ENCODE results near the gene OR2T6. TPM values are rescaled to one million over a fixed set of nuclear protein-coding genes. Genes with fewer than 3 reads are reported as not detected.
"Not testable (repeated sequence)": the region's sequence is repeated elsewhere in the genome, so short reads cannot be mapped to it uniquely, and the experiment has no call there.

OR2T6 gene
- total and polyA plus RNA-seq, 9 of the 15 experiments (the other 6 are each of a cell fraction or from before 2014, with no cell fraction given), result not detected

DNA sequence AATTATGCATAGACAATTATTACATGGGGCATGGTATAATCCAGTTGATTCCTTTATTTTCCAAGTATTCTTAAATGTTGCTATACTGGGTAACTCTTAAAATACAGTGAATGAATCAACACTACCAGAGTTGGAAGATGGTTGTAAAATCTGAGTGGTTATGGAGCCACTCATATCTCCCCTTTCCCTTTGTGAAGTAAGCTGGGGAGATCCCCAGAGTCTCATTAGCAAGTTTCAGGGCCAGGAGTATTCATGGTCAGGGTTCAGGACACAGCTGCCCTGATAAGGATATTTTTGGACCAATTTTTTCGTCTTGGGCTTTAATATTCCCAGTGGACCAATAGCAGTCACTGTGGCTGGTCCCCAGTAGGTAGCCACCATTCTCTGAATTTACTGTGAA, 63.1 kb downstream of the OR2T6 start:
- H3K4me2 ChIP-seq (ENCODE audit: insufficient read depth, low read length); H3K9me1 ChIP-seq (ENCODE audit: control insufficient read depth, insufficient read depth, low read length); H3K27me3 ChIP-seq (ENCODE audit: control insufficient read depth in 2 of 2, insufficient read depth in 2 of 2, low read length in 2 of 2); POLR2A ChIA-PET; H2AFZ ChIP-seq (ENCODE audit: low read depth, low read length); in situ Hi-C loops (cut with MboI); H3K36me3 ChIP-seq (ENCODE audit: control insufficient read depth, insufficient read depth, low read length); H4K20me1 ChIP-seq (replicated peaks; ENCODE audit: control insufficient read depth, insufficient read depth, low read length); DNase-seq (ENCODE audit: extremely low read depth in 1 of 4, low spot score in 3 of 4); CTCF ChIA-PET (ENCODE audit: low intra/inter-chr PET ratio); intact Hi-C loops (cut with micrococcal nuclease); H3K9me3 ChIP-seq (replicated peaks; ENCODE audit: control insufficient read depth, insufficient read depth, low read depth, low read length); H3K9ac ChIP-seq (ENCODE audit: insufficient read depth in 1 of 2, low read depth in 2 of 2, low read length in 2 of 2); BruUV-seq (replicated peaks); H3K79me2 ChIP-seq (ENCODE audit: control insufficient read depth, insufficient read depth, low read length); FAIRE-seq; ATAC-seq; H3K4me1 ChIP-seq (replicated peaks in 1 of 2; ENCODE audit: control insufficient read depth in 2 of 2, insufficient read depth in 2 of 2, low read length in 2 of 2); H3K4me3 ChIP-seq; H3K27ac ChIP-seq (ENCODE audit: extremely low read depth, low read depth, low read length): not testable (repeated sequence)
- WGBS (ENCODE audit: insufficient coverage, low coverage, missing lambda C conversion rate), result 0% methylated on average over 1 of the region's 1 CpG

DNA sequence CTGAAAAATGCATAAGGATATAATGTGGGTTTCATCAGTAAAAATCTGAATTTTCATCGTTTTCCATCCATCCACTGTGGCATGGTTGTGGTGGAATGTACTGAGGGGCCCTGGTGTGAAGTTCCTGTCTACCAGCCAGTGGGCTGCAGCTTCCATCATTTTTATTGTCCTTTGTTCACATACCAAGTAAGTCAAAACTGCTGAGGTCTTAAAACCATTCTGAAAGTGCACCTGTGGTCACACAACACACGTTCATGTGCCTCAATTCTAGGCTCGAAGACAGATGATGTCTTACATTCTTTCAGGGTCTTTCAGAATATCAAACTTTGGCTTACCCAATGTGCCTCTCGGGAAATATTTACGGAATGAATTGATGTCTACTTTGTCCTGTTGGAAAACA, 63.7 kb downstream of the OR2T6 start:
- H3K9me3 ChIP-seq (replicated peaks; ENCODE audit: control insufficient read depth, insufficient read depth, low read depth, low read length); in situ Hi-C loops (cut with MboI); H3K79me2 ChIP-seq (ENCODE audit: control insufficient read depth, insufficient read depth, low read length); BruUV-seq (replicated peaks); H3K36me3 ChIP-seq (ENCODE audit: control insufficient read depth, insufficient read depth, low read length); H3K4me1 ChIP-seq (replicated peaks in 1 of 2; ENCODE audit: control insufficient read depth in 2 of 2, insufficient read depth in 2 of 2, low read length in 2 of 2); H4K20me1 ChIP-seq (replicated peaks; ENCODE audit: control insufficient read depth, insufficient read depth, low read length); H3K27me3 ChIP-seq (ENCODE audit: control insufficient read depth in 2 of 2, insufficient read depth in 2 of 2, low read length in 2 of 2); ATAC-seq; H3K9ac ChIP-seq (ENCODE audit: insufficient read depth in 1 of 2, low read depth in 2 of 2, low read length in 2 of 2); H3K4me3 ChIP-seq; CTCF ChIA-PET (ENCODE audit: low intra/inter-chr PET ratio); H2AFZ ChIP-seq (ENCODE audit: low read depth, low read length); FAIRE-seq; H3K9me1 ChIP-seq (ENCODE audit: control insufficient read depth, insufficient read depth, low read length); H3K27ac ChIP-seq (ENCODE audit: extremely low read depth, low read depth, low read length); POLR2A ChIA-PET; DNase-seq (ENCODE audit: extremely low read depth in 1 of 4, low spot score in 3 of 4); intact Hi-C loops (cut with micrococcal nuclease); H3K4me2 ChIP-seq (ENCODE audit: insufficient read depth, low read length): not testable (repeated sequence)
- WGBS (ENCODE audit: insufficient coverage, low coverage, missing lambda C conversion rate), result 0% methylated on average over 5 of the region's 5 CpGs

Other genes starting within 250 kb of the OR2T6 start
Only the 7 nearest of the 17 such genes appear.
- not detected in 2 replicates for gene OR2T12, start 72.3 kb upstream of the OR2T6 start, total RNA-seq (2014; rRNA removed)
- gene OR2T12, start 72.3 kb upstream of the OR2T6 start, total RNA-seq (2014; rRNA removed; fragmentation: Illumina TruSeq; extraction: Trizol), result not detected in 2 replicates
- not detected in 2 replicates for gene OR2T12, start 72.3 kb upstream of the OR2T6 start, total RNA-seq (2015; rRNA removed; fragmentation: Illumina TruSeq; extraction: Trizol)
- not detected in 2 replicates for gene OR2T12, start 72.3 kb upstream of the OR2T6 start, total RNA-seq (2021)
- 0.01 and 0.30 TPM in 2 replicates for gene OR2T12, start 72.3 kb upstream of the OR2T6 start, polyA plus RNA-seq (2011; rRNA removed)
- not detected in 2 replicates for gene OR2T12, start 72.3 kb upstream of the OR2T6 start, polyA plus RNA-seq (2014; fragmentation: Illumina TruSeq; extraction: Trizol)
- not detected for gene OR2T12, start 72.3 kb upstream of the OR2T6 start, polyA plus RNA-seq (2014; fragmentation: Nextera tagmentation; extraction: Ambion mirVana)
- gene OR2T12, start 72.3 kb upstream of the OR2T6 start, polyA plus RNA-seq (2014; rRNA removed), result not detected in 2 replicates
- not detected in 2 replicates for gene OR2M7, start 51.2 kb upstream of the OR2T6 start, total RNA-seq (2014; rRNA removed)
- gene OR2M7, start 51.2 kb upstream of the OR2T6 start, total RNA-seq (2014; rRNA removed; fragmentation: Illumina TruSeq; extraction: Trizol), result not detected in 2 replicates
- gene OR2M7, start 51.2 kb upstream of the OR2T6 start, total RNA-seq (2015; rRNA removed; fragmentation: Illumina TruSeq; extraction: Trizol), result not detected in 2 replicates
- gene OR2M7, start 51.2 kb upstream of the OR2T6 start, total RNA-seq (2021), result not detected in 2 replicates
- 0.11 TPM in 1 of 2 replicates, not detected in the other for gene OR2M7, start 51.2 kb upstream of the OR2T6 start, polyA plus RNA-seq (2011; rRNA removed)
- not detected in 2 replicates for gene OR2M7, start 51.2 kb upstream of the OR2T6 start, polyA plus RNA-seq (2014; fragmentation: Illumina TruSeq; extraction: Trizol)
- not detected for gene OR2M7, start 51.2 kb upstream of the OR2T6 start, polyA plus RNA-seq (2014; fragmentation: Nextera tagmentation; extraction: Ambion mirVana)
- not detected in 2 replicates for gene OR2M7, start 51.2 kb upstream of the OR2T6 start, polyA plus RNA-seq (2014; rRNA removed)
- gene OR14C36, start 27.0 kb upstream of the OR2T6 start, total RNA-seq (2014; rRNA removed), result not detected in 2 replicates
- gene OR14C36, start 27.0 kb upstream of the OR2T6 start, total RNA-seq (2014; rRNA removed; fragmentation: Illumina TruSeq; extraction: Trizol), result not detected in 2 replicates
- gene OR14C36, start 27.0 kb upstream of the OR2T6 start, total RNA-seq (2015; rRNA removed; fragmentation: Illumina TruSeq; extraction: Trizol), result not detected in 2 replicates
- gene OR14C36, start 27.0 kb upstream of the OR2T6 start, total RNA-seq (2021), result not detected in 2 replicates
- gene OR14C36, start 27.0 kb upstream of the OR2T6 start, polyA plus RNA-seq (2011; rRNA removed), result 0.11 TPM in 1 of 2 replicates, not detected in the other
- not detected in 2 replicates for gene OR14C36, start 27.0 kb upstream of the OR2T6 start, polyA plus RNA-seq (2014; fragmentation: Illumina TruSeq; extraction: Trizol)
- gene OR14C36, start 27.0 kb upstream of the OR2T6 start, polyA plus RNA-seq (2014; fragmentation: Nextera tagmentation; extraction: Ambion mirVana), result not detected
- gene OR14C36, start 27.0 kb upstream of the OR2T6 start, polyA plus RNA-seq (2014; rRNA removed), result not detected in 2 replicates
- gene OR2T4, start 14.1 kb upstream of the OR2T6 start, total RNA-seq (2014; rRNA removed), result not detected in 2 replicates
- not detected in 2 replicates for gene OR2T4, start 14.1 kb upstream of the OR2T6 start, total RNA-seq (2014; rRNA removed; fragmentation: Illumina TruSeq; extraction: Trizol)
- gene OR2T4, start 14.1 kb upstream of the OR2T6 start, total RNA-seq (2015; rRNA removed; fragmentation: Illumina TruSeq; extraction: Trizol), result not detected in 2 replicates
- gene OR2T4, start 14.1 kb upstream of the OR2T6 start, total RNA-seq (2021), result not detected in 2 replicates
- 0.39 TPM in 1 of 2 replicates, not detected in the other for gene OR2T4, start 14.1 kb upstream of the OR2T6 start, polyA plus RNA-seq (2011; rRNA removed)
- gene OR2T4, start 14.1 kb upstream of the OR2T6 start, polyA plus RNA-seq (2014; fragmentation: Illumina TruSeq; extraction: Trizol), result not detected in 2 replicates
- not detected for gene OR2T4, start 14.1 kb upstream of the OR2T6 start, polyA plus RNA-seq (2014; fragmentation: Nextera tagmentation; extraction: Ambion mirVana)
- not detected in 2 replicates for gene OR2T4, start 14.1 kb upstream of the OR2T6 start, polyA plus RNA-seq (2014; rRNA removed)
- not detected in 2 replicates for gene OR2T1, start 27.3 kb downstream of the OR2T6 start, total RNA-seq (2014; rRNA removed)
- not detected in 2 replicates for gene OR2T1, start 27.3 kb downstream of the OR2T6 start, total RNA-seq (2014; rRNA removed; fragmentation: Illumina TruSeq; extraction: Trizol)
- gene OR2T1, start 27.3 kb downstream of the OR2T6 start, total RNA-seq (2015; rRNA removed; fragmentation: Illumina TruSeq; extraction: Trizol), result not detected in 2 replicates
- not detected in 2 replicates for gene OR2T1, start 27.3 kb downstream of the OR2T6 start, total RNA-seq (2021)
- gene OR2T1, start 27.3 kb downstream of the OR2T6 start, polyA plus RNA-seq (2011; rRNA removed), result not detected in 2 replicates
- gene OR2T1, start 27.3 kb downstream of the OR2T6 start, polyA plus RNA-seq (2014; fragmentation: Illumina TruSeq; extraction: Trizol), result not detected in 2 replicates
- not detected for gene OR2T1, start 27.3 kb downstream of the OR2T6 start, polyA plus RNA-seq (2014; fragmentation: Nextera tagmentation; extraction: Ambion mirVana)
- gene OR2T1, start 27.3 kb downstream of the OR2T6 start, polyA plus RNA-seq (2014; rRNA removed), result not detected in 2 replicates
- not detected in 2 replicates for gene OR2T2, start 69.9 kb downstream of the OR2T6 start, total RNA-seq (2014; rRNA removed)
- not detected in 2 replicates for gene OR2T2, start 69.9 kb downstream of the OR2T6 start, total RNA-seq (2014; rRNA removed; fragmentation: Illumina TruSeq; extraction: Trizol)
- gene OR2T2, start 69.9 kb downstream of the OR2T6 start, total RNA-seq (2015; rRNA removed; fragmentation: Illumina TruSeq; extraction: Trizol), result not detected in 2 replicates
- gene OR2T2, start 69.9 kb downstream of the OR2T6 start, total RNA-seq (2021), result not detected in 2 replicates
- gene OR2T2, start 69.9 kb downstream of the OR2T6 start, polyA plus RNA-seq (2011; rRNA removed), result not detected in 2 replicates
- gene OR2T2, start 69.9 kb downstream of the OR2T6 start, polyA plus RNA-seq (2014; fragmentation: Illumina TruSeq; extraction: Trizol), result not detected in 2 replicates
- gene OR2T2, start 69.9 kb downstream of the OR2T6 start, polyA plus RNA-seq (2014; fragmentation: Nextera tagmentation; extraction: Ambion mirVana), result not detected
- not detected in 2 replicates for gene OR2T2, start 69.9 kb downstream of the OR2T6 start, polyA plus RNA-seq (2014; rRNA removed)
- not detected in 2 replicates for gene OR2T3, start 97.6 kb downstream of the OR2T6 start, total RNA-seq (2014; rRNA removed)
- not detected in 2 replicates for gene OR2T3, start 97.6 kb downstream of the OR2T6 start, total RNA-seq (2014; rRNA removed; fragmentation: Illumina TruSeq; extraction: Trizol)
- not detected in 2 replicates for gene OR2T3, start 97.6 kb downstream of the OR2T6 start, total RNA-seq (2015; rRNA removed; fragmentation: Illumina TruSeq; extraction: Trizol)
- gene OR2T3, start 97.6 kb downstream of the OR2T6 start, total RNA-seq (2021), result not detected in 2 replicates
- not detected in 2 replicates for gene OR2T3, start 97.6 kb downstream of the OR2T6 start, polyA plus RNA-seq (2011; rRNA removed)
- gene OR2T3, start 97.6 kb downstream of the OR2T6 start, polyA plus RNA-seq (2014; fragmentation: Illumina TruSeq; extraction: Trizol), result not detected in 2 replicates
- not detected for gene OR2T3, start 97.6 kb downstream of the OR2T6 start, polyA plus RNA-seq (2014; fragmentation: Nextera tagmentation; extraction: Ambion mirVana)
- gene OR2T3, start 97.6 kb downstream of the OR2T6 start, polyA plus RNA-seq (2014; rRNA removed), result not detected in 2 replicates